Ecto neural progenitor cell (in vitro differentiated cells): ENCODE measurements around the gene FAM13A.

Source experiments
- DNase-seq: peaks from one replicate; pipeline ENCODE4 v3.0.0-alpha.2; 2018; ENCODE audit warnings: low spot score

Gene FAM13A

DNA sequence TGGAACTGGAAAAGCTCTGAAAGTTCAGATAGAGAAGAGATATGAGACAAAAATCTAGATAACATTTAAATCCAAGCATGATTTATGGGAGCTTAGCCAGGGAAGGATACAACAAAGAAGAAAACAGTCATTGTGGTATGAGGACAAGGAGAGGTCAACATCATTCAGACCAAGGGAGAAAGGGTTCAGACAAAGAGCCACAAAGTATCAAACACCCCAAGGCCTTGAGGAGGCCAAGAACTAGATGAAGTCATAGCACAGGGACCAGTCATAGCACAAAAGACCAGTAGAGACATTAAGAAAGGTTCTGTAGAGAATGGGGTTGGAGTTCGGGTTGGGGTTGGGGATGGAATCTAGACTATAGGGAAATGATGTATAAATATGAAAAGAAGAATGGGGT lies 282.0 kb downstream of the FAM13A start:
- no peak for DNase-seq

DNA sequence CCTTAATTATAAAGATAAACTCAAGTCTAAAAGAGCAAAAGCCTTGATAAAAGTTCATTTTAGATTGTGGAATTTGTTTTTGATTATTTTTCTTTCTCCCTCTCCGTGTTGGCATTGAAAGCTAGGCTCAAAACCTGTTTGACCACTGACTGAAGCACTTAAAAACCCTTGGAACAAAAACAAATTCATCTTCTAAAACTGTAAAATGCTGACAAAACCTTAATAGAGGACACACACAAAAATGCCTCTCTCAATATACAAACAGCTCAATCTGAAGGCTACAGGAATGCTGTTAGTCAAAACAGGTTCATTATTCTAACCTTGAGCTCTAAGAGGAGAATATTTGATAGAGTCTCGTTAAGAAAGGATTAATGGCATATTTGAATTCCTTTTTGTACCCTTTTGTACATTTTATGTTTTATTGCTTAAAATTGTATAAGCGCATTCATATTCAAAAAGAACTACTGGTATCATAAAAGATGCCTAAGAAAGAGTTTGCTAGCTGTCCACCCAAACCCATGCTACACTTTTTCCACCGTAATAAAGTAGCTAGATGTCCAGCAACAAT lies 285.0 kb downstream of the FAM13A start:
- DNase-seq, result no peak

DNA sequence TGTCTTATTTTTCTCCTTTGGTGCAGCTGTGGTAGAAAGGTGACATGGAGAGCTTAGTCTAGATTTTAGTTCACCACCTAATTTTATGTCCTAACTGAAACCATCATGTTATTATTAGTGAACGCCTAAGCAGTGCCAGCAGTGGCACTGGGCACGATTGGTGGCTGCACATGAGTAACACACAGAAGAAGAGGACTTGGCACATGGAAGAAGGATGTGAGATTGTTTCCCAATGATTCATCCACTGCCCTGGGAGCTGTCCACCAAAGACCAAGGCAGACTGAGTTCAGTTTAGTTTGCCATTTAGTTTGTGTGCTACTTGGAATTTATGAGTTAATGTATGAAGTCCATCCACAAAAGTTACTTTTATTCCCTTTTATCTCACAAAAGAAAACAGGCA lies 291.3 kb downstream of the FAM13A start:
- DNase-seq, result no peak

DNA sequence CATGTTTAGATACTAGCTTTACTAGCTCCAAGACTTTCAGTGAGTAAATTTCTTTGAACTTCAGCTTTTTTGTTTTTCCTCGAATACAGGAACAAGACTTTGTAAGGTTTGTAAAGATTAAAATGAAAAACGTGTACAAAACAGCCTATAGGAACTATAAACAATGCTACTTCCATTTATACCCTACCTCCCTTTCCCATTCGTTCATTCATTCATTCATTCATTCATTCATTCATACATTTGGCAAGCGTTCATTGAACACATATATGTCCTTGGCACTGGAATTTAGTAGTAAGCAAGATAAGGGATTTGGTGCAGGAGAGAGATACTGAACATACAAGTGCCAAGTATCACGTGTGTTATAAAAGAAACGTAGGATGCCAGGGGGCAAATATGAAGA lies 293.9 kb downstream of the FAM13A start:
- DNase-seq, result no peak

DNA sequence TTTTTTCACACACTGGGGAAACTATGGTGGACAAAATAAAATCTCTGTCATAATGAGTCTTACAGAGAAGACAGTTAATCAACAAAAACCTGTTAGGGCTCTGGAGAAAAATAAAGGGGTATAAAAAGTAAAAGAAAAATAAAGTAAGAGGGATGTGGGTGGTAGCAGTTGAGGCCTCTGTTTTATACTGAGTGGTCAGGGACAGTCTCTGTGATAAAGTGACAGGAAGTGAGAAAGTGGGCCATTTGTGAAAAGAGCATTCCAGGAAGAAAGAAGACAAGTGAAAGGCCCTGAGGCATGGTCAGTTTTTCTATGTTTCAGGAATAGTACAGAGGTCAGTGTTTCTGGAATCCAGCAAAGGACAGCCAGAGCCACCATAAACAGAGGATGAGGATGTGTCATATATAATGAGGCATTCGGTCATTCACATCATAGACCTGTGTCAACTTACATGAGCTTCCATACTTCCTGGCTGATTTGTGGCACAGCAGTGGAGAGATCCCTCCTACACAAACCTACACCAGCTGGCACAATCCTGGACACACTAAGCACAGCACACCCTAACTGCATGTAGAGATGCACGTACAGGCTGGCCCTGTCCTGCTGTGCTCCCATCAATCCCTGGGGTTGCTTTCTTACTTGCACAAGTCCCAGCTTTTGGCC lies 295.0 kb downstream of the FAM13A start:
- DNase-seq, result no peak

DNA sequence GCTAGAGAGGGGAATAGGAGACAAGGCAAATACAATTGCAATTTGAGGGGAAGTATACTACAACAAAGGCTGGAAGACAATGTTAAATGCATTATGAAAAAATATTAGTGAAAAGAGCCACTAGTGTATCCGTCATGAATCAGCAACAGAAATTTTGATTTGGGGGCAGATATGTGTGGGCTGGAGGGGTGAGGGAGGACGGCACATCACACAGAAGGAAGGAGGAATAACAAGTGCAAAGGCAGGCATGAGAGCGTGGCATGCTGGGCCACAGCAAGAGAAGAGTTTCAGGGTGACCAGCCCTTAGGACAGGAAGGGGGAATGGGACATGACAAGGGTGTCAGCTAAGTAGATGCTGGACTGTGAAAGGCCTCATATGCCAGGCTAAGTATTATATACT lies 295.6 kb downstream of the FAM13A start:
- no peak for DNase-seq

DNA sequence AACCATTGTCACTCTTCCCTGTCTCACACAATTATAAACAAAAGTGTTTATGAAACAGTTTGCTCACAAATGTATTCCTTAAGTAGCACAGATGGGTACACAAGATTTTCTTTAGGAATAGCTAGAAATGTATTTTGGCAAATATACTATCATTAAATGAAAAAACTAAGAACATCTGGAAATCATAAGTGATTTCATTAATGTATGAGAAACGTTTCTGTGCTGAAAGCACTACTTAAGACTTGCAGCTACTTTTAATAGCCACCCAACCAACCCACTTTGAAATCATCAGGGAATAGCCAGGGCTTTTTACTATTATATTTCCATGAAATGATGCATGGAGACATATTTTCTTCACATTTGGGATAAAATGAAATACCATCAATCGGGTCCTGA lies 297.1 kb downstream of the FAM13A start:
- no peak for DNase-seq

DNA sequence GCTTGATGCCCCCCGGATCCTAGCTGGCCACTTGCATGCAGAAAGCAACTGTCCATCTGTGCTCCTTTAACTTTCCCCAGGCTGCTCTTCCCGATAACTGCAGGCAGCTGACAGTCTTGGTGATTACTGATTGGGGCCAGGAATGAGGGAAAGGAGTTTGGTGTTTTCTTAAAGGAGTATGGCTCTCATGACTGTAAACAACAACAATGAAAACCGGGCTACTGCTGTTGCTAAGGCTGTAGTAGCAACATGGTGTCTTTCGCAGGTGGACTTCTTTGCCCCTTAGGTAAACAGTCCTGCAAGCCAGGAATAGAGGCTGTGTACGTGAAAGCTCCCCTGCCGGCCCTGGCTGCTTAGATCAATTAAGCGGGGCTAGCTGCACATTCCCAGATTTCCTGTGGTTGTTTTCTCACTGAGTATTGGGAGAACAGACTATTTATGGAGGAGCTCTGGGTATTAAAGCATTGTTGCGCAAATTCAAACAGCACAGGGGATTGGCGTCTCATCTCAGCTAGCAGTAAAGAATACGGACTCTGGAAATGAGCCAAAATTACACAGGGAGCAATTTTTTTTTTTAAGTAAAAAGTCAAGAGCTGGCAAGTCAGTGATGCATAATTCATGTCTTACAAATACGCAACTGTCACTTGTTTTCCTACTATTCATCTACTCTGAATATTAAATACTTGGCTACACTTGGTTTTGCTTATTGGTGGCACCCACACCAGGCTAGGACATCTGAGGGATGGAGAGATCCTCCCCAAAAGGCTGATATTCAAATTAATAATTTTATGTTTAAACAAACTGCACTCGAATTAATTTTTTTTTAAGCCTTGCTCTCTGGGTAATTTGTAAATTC lies 297.7 kb downstream of the FAM13A start:
- DNase-seq, result peak; percentile 51

DNA sequence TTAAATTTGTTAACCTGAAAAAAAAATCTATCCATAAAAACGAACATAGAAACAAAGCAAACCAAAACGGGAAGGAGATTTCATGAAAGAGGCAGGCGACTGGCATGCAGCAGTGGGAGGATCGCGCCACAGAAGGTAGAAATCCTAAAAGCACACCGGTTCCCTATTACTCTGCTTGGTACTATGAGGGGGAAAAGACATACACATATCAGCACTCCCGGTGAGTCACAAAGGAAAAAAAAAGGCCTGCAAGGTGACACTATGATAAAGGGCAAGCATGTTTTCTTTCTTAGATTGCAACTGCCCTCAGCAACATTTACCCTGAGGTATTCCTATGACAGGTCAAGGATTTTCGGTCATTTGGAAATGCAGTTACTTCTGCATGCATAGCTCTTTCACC lies 298.7 kb downstream of the FAM13A start:
- DNase-seq, result no peak

DNA sequence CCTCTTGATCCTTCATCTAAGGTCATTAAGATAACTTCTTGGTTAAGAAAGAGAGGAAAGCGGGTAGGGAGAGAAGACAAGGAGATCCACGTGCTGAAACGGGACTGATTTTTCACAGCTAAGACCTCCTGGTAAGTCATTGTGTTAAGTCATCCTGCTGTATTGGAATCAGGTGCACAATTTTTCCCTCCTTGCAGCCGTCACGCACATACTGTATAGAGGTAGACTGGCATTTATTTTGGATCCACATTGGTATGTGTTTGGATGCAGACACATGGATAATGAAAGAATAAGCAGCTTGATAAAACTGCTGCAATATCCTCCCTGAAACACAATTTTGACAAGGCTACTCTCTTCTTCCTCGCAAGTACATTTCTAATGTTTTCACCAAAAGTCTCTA lies 299.2 kb downstream of the FAM13A start:
- DNase-seq, result no peak

DNA sequence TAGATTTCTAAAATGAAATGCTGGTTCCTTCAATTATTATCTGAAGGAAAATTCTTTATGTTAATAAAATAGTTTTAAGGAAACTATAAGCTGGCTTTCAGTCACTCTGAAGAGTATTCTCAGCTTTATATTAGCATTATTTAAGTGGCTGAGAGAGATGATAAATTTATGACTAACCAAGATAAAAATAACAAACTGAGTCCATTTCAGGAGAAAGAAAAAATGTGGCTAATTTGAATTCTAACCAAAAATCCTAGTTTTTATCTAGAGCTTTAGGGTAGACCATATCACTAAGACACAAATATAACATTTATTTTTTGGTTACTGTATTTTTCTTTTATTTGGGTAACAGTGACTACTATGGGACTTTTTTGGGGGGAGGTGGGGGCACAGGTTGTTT lies 299.9 kb downstream of the FAM13A start:
- no peak for DNase-seq

DNA sequence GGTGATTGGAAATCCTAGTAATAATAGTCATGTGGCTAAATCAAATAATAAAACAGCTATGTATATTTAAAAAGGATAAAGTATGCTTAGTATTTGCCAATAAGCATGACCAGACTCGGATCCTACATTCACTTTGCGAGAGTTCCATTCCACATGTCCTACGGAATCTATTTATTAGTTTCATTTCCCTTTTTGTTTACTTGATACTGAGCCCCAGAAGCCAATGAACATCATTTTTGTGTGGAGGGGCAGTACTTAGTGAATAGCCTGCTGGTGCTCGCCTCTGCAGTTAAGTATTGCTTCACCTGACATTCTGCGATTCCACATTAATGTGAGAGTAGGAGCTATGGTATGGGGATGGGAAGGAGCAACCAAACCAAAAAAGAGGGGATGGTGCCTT lies 300.8 kb downstream of the FAM13A start:
- DNase-seq, result no peak

DNA sequence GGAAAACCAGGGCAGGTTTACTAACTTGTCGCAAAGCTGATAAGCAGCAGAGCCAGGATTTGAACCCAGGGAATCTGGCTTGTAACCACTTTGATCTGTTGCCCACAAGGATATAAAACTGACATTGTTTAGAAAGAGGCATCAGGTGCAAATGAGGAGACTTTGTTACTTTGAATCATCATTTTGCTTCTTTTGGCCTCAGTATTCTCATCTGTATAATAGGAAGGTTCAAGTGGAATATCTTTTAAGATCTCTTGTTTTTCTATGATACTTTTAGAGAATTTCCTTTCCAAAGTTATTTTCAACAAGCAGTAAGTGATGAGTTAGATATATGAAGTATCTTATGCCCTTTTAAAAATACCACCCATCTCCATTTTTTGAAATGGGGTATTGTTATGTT lies 301.5 kb downstream of the FAM13A start:
- DNase-seq, result no peak

DNA sequence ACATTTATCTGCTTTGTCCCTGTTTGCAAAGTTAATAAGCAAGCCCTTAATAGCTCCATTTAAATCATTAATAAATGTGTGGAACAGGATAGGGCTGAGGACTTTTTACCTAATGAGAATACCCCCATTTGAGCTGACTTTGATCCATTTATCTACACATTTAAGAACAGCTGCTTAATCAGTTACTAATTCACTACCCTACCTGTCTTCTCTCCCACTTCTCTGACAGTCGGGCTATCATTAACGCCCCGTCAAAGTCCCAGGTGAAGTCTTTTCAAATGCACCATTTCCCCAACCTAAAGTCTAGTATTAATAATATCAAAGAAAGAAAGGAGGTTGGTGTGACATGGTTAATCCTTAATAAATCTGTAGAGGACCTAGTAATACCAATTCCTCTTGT lies 302.2 kb downstream of the FAM13A start:
- no peak for DNase-seq

DNA sequence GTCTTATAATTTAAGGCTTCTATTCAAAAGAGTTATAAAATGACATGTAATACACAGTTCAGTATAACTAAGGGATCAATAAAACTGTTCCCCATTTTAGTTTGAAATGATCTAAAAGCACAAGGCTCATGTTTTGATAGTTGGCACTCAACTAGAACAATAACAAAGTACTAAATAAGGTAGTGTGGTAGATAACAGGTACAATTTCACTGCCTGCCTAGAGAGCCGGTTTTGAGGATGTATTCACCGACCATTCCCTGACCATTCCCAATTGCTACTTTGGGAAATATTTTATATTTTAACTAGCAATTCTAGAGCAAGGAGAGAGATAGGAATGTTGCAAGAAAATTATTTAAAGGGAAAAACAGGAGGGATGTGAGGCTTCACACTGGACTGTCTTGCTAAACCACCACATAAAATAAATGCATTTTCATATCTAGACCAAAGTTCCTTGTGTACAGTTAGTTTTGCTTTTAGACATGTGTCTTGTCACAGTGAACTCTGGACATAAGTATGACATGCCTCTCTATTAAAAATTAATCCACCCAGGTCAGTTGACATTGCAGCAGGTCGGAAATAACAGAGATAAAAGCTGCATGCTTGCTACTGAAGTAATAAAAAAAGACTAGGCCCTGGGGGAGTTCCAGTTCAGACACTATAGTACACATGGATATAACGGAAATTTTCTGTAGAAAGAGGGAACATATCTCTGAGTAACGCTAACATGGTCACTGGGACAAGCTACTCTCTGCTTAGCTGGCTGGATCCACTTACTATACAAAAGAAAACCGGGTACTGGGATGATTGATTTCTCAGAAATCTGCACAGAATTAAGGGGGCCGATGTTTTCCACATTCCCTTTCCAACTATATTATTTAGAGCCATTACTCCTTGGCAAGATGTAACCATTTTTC lies 303.1 kb downstream of the FAM13A start:
- DNase-seq, result no peak

DNA sequence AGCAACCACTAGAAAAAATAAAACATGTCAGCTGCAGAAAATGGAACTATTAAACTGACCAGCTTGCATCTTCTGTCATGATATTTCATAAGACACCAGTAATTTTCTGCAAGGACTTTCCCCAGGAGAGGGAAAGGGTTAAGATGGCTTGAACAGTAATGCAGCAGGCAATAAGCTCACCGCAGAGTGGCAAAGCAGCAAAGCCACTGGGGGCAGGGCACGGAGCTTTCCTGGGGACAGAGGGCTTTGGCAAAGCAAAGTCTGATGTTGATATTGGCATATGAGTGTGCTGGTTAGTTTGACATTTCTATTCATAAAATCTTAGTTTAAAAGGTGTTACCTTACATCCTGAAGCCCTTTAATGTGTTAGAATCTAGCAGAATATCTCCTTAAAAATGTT lies 304.2 kb downstream of the FAM13A start:
- no peak for DNase-seq

DNA sequence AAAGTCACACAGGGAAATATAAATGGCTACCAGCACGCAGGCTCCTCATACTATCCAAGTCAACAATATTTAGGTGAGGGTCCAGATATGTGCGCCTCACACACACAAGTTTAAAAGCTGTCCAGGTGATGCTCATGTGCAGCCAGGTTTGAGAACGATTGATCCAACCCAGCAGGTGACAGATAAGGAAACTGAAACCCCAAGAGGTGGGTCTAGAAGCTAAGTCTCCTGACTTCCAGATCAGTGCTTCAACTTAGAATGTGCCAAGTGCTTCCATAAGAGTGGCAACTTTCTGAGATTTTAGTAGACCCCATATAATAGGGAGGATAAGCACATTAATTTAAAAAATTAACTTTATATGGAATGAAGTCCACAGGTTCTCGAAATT lies 304.9 kb downstream of the FAM13A start:
- DNase-seq, result no peak

DNA sequence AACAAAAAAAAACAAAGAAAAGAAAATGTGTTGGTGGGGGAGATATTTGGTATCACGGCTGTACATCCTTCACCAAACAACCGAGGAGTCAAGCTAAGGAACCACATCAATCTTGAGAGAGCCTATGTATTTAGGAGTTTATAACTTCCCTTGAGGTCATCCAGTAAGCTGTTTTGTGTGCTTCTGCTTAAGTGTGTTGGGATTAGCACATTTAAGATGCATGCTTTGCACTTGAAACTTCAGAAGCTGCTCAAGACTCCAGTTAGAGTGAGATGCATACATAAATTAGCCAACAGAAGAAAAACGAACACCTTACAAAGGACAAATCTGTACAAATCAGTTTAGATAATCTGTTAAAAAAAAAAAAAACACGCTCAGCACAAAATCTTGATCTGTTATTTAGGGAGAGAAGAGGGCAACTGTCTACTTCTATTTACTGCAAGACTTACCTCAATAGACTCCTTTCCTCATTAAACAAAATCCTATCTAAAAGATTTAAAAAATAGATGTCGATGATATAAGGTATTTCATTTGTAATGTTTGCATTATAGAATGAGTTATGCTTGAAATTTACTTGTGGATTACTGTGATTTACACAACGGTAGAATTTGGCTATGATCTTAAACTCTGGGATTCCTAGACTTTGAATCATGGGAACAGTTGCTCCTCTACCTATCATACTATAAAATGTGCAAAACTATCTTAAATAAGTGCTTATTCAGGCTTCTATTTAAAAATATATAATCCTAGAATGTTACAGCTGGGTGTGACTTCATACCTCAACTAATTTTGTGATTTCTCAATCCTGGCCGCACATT lies 305.5 kb downstream of the FAM13A start:
- no peak for DNase-seq

DNA sequence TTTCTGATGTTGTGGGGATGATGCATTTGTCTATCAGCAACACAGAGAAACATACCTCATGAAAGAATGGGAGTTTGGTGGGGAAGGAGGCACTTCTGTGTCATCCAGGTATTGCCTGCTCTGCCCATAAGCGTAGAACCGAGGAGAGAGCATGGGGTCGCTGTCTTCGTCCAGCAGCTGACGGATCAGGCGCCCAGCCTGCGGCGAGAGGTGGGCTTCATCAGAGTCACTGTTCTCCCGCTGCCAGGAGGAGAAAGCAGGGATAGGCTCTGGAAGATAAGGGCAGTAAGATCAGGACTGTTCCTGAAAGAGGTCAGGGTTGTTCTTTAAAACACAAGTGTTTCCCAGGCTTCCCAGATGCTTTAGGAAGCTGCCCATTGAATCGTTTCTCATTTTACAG lies 306.6 kb downstream of the FAM13A start:
- no peak for DNase-seq

DNA sequence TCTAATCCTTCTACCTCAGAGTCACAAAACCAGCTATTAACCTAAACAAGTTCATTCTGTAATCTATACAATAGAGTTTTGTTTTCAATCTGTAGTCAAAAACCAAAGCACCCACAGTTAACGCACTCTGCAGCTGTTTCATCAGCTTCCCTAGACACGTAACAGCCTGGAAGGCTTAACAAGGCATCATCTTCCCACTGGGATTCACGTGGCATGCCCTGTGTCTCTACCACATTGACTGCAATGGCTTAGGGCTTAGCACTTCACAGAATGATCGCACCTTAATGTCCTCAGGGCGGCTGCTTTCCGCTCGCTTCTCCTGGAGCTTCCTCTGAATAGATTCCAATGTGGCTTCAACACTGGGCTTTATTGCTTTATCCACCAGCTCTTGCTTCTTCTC lies 309.6 kb downstream of the FAM13A start:
- DNase-seq, result no peak

DNA sequence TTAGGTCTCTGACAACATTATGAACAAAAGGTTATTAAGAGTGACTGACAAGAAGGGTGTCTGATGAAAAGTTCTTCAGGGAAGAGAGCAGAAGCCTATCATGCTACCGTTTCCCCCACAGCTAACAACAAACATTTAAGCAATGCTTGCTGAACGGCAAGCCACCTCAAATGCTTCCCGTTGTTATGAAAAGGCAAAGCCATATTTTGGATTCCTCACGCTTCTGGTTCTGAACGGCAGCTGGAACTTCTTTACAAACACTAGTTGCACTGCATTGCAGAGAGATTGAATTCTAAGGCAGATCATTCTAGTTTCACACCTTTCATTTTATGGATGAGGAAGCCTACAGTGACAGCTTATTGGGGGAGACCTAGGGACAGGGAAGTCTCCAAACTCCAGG lies 310.8 kb downstream of the FAM13A start:
- no peak for DNase-seq
